Measurements from ENCODE around the gene CHST11.

DNA sequence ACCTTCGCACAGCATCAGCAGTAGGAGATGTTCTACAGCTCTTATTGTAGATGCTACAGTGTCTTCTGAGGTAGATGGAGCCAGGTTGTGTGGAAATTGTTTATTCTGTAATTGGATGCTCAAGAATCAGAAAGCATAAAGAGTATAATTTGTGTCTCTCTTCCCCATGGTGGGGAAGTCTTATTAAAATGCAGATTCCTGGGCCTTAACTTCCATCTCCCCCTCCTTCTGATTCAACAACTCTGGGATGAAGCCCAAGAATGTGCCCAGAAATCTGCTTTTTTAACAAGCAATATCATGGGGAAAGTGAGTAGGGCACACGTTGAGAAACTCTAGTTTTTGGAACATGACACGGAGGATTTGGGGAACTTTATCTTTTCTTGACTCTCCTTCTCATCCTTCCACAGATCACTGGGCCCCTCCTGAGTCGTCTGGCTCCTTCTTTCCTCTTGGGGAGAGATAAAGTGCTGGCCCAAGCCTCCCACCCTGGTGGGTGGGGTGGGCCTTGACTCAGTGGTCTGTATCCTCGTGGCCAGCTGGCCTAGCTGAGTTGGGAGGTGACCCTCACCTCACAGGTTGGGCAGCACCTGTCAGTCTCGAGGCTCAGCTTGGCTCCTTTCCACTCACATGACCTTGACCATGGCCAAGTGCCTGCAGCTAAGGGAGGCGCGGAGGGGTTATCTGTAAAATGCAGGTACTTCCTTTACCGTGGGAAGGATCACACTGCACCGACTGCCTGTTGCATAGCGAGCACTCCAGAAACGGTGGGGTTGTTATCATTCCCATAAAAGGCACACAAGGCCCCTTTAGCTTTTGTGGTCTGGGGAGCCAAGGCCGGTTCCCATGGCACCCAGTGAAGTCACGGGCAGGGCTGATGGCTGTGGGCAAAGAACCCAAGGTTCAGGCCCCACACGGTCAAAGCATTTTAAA lies 141.9 kb downstream of the CHST11 start:
- TF ChIP-seq CTCF (optimal IDR thresholded peaks at IDR 0.05 in 1 of 3, IDR thresholded peaks at IDR 0.05 in 1 of 3, conservative IDR thresholded peaks at IDR 0.05 in 1 of 3; ENCODE audit: extremely low read depth in 1 of 3, insufficient read depth in 2 of 3, low read length in 3 of 3) (no peak), EZH2 (IDR thresholded peaks at IDR 0.05; ENCODE audit: low read length) (no peak)
